ENCODE data around the gene ZBTB7C. TPM values are rescaled to one million over a fixed set of nuclear protein-coding genes. Genes with fewer than 3 reads are reported as not detected.

ZBTB7C gene
- under 0.01 TPM in 2 replicates for total RNA-seq

GRCh38 chr18:48408727-48409590 is at the start of gene ZBTB7C:
TSS of gene ZBTB7C (minus strand) at chr18:48409383.

Small RNA genes lying within 50 kb of the gene (small RNA-seq; reads per million reads assigned to genes)
- 0.08 reads per million for gene RNU6-708P

Other genes starting within 250 kb of the ZBTB7C start
- gene CTIF, start 129.6 kb upstream of the ZBTB7C start, total RNA-seq, result 14.7 and 15.1 TPM in 2 replicates

All from subcutaneous preadipocyte (primary cell).